ENCODE results near the gene DIP2A.

The DIP2A gene

DNA sequence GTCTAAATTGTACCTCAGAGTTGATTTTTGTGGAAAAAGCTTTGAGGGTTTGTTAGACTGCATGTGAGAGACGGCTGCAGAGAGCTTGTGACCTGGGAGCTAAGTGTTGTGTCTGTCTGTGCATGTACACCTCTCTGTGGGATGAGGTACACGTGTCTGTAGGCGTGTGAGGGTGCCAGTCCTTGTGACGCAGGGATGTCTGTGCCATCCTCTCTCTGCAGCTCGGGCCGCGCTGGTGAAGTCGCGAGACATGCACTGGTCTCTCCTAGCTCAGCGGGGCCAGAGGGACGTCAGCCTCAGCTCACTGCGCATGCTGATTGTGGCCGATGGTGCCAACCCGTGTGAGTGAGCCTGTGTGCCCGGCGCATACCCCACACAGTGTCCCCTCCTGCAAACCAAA, 79.6 kb downstream of the DIP2A start:
- DNase-seq, result no peak

DNA sequence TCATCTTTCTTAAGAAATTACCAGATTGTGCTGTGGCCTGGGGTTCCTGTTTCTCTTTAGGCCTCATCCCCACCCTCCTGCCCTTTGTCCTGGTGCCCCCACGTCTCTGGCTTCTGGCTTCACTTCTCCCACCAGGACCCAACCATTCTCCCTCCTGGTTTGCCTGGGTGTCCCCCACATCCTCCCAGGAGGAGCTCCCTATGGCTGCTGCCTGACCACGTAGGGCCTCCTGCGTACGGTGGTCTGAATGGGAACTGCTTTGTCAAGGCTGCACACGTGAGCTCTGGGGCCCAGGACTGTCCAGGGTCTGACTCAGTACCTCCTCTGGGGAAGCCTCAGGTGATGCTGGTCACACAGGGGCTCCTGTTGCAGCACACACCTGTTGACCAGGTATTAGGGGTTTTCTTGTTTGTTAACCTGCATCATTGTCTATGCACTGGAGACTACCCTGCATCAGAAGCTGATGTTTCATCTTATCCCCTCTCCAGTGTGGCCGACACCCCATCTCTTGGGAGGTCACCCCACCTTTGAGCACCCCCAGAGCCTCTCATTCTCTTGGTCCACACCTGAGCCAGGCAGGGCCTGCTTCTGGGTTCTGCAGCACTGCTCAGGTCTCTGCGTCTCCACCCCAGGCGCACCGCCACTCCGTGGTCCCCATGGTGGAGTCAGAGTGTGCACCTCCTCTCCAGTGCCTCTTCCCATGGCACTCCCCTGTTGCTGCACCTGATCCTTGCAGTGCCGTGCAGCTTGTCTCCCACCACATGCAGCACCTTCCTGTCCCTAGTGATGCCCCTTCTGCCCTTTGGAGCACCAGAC, 80.4 kb downstream of the DIP2A start:
- no peak for DNase-seq

DNA sequence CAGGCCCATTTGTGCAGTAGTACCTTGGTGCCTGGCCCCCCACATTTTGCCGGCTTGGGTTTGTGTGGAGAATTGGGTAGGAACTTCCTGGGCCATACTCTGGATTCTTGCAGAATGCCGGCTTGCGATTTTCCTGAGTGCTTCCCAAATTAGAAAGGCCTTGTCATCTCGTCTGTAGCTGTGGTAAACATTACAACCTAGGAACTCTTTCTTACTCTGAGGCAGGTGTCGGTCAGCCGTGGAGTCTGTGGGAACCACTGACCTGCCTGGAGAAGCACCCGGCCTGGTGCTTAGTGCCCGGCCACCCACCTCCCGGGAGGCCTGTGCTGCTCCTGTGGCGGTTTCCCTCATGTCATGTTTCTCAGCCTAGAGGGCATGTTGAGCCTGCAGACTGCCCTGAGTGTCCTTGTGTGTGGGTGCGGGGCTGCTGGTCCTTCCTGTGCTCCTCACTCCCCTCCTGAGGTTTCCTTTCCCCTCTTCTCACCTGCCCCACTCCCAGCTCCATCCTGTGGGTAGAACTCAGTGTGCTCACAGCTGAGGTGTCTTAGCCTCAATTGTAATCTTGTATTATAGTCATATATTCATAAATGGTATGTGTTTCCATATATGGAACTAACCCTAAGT, 81.5 kb downstream of the DIP2A start:
- no peak for DNase-seq

DNA sequence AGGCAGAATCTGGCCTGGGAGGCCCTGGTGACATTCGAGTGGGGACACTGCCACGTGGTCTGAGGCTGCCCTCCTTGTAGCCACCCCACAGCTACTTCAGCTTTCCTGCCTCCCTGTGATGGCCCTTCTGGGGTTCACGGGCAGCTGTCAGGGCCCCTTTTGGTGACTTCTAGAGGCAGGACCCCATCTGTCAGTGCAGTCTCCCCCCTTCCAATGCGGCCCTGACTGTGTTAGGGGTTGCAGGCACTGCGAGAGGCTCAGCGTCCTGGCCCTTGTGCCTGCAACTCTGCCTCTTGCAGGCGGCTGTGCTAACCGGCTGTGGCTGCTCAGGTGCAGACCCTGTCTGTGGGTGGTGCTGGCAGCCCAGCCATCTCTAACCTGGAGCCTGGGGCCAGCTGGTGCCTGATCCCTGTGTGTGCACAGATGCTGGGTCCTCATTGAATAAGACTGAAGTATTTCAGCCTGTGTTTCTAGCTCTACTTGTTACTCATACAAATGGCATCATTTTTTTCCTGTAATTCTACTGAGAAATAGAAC, 84.0 kb downstream of the DIP2A start:
- no peak for DNase-seq

DNA sequence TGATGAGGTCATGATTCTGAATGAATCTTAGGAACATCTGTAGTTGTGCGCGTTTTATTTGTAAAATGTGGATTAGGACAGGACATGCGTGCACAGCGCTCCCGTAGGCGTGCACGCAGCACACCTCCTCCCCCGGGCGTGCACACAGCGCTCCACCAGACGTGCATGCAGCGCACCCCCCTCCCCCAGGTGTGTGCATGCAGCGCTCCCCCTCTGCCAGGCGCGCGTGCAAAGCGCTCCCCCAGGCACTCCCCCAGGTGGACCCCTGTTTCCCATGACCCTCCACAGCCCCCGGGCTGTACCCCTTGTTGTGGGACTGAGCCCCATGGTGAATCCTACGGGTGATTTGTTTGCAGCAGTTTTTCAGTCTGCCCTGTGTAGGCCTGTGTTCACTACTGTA, 84.6 kb downstream of the DIP2A start:
- no peak for DNase-seq

DNA sequence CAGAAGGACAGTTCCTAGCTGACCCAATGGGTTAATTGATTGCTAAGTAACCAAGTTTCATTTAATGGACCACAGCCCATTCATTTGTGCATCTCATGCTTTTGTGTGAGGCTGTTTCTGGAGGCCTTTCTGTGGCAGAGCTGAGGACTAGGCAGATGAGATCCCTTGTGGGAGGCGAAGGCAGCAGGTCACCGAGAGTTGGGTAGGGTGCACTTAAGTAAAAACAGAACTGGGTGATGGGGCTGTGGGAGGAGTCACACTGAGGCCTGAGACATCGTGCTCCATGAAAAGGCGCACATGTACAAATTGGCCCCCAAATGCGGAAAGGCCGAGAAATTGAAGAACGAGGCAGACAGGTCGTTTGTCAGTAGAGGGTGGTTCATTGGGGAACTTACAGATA, 85.3 kb downstream of the DIP2A start:
- DNase-seq, result no peak

DNA sequence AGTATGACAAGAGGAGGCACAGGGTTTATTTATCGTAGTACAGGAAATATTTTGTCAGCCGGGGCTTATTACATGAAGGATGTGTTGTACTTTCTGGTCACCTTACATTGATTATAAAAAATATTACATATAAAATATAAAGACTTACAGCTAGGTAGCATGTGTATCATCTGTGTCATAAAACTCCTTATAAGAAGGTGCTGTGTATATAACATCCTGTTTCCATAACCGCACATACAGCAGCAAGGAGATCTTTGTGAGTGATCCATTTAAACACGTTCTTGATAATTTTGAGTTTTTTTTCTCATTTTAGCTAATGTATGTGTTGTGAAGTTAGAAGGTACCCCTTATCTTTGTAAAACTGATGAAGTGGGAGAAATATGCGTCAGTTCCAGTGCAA, 86.1 kb downstream of the DIP2A start:
- DNase-seq, result no peak

DNA sequence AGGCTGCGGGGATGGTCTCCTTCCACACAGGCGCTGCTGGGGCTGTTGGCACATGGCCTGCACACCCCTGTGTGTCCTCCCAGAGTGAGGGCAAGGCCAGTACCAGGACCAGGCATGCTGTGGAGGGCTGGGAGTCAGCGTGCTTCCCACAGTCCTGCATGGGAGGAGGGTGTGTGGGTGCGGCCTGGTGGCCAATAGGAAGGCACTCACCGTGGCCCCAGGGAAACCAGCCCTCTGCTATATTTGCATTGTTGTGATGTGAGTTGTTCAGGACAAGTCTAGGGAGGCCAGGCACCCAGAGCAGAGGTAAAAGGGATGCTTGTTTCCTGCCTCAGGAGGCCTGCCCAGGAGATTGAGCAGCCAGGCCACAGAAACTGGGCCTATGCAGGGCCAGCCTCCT, 86.7 kb downstream of the DIP2A start:
- no peak for DNase-seq

DNA sequence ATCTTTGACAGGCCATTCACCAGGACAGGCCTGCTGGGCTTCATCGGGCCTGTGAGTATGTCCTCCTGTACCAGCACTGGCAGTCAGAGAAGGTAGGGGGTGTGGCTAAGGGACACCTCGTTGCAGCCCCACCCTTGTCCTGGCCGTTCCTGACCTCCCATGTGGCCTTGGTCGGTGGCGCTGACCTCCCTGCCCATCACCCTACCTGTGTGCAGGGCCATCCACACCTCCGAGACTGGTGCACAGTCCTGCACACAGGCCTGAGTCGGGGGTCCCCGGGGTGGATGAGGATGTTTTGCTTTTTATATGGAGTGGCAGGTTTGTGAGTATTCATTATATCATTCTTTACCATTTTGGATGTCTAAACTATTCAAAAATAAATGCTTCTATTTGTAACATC, 87.2 kb downstream of the DIP2A start:
- no peak for DNase-seq

DNA sequence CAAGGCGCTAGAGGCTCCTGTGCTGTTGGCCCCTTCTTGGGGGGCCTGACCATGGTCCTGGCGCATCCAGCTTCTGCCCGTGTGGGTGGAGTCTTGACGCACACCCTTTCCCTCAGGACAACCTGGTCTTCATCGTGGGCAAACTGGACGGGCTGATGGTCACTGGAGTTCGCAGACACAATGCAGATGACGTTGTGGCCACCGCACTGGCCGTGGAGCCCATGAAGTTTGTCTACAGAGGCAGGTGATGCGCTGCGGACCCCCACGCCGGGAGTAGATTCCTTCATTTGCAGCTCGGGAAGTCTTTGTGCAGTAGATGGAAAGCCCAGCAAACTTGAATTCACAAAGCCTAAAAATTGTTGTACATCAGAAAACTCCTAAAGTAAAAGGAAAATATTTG, 88.1 kb downstream of the DIP2A start:
- DNase-seq, result no peak

DNA sequence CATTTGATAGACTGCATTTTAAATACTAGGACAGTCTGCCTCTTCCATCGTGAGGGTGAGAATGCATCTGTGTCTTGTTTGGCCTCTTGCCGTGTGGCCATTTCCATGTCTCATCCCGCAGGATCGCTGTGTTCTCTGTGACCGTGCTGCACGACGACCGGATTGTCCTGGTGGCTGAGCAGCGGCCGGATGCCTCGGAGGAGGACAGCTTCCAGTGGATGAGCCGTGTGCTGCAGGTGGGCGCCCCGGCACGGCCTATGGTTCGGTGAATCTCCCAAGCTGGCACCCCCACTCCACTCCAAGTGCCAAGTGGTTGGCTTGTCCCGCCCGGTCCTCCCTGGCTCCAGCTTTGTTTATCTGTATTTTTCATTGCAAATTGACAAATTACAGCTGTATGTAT, 91.0 kb downstream of the DIP2A start:
- no peak for DNase-seq

DNA sequence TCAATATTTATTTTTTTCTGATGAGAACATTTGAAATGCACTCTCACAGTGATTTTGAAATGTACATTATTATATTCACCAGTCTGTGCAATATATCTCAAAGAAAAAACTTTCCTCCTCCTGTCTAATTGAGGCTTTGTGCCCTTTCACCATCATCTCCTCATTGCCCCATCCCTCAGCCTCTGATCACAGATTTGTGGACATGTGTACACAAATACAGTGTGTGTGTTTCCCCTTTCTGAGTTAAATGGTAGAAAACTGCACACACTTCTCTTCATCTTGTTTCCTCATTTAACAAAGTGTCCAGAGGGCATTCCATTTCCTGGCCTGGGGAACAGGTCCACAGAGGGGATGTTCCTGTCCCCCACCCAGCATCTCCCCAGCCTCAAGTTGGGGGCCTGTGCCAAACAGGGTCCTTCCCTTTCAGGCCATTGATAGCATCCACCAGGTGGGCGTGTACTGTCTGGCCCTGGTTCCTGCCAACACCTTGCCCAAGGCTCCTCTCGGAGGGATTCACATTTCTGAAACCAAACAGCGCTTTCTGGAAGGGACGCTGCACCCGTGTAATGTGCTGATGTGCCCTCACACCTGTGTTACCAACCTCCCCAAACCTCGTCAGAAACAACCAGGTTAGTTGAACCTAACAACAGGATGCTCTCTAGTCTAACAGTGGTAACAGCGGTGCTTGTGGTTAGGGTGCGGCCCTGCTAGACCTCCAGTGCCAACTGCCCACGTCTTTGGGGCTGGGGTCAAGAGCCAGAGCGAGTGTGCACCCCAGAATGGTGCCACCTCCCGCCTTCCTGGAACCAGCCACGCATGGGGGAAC, 91.6 kb downstream of the DIP2A start:
- no peak for DNase-seq

DNA sequence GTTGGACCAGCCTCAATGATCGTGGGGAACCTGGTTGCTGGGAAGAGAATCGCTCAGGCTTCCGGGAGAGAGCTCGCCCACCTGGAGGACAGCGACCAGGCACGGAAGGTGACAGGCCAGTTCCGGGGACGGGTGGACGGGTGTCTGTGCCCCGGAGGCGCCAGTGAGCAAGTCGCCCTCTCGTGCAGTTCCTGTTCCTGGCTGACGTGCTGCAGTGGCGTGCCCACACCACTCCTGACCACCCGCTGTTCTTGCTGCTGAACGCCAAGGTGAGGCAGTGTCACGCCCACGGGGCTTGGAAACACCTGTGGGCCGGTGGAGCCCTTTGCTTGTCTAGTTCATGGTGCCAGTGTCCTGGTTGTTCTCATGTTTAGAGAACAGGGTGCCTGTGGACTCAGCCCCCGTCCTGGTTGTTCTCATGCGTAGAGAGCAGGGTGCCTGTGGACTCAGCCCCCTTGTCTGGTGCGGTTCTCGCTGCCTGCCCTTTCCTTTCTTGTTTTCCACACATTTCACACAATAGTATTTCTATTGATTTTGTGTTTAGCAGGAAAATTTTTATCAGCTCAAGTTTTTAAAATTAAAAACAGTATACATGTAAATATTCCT, 93.0 kb downstream of the DIP2A start:
- DNase-seq, result no peak

DNA sequence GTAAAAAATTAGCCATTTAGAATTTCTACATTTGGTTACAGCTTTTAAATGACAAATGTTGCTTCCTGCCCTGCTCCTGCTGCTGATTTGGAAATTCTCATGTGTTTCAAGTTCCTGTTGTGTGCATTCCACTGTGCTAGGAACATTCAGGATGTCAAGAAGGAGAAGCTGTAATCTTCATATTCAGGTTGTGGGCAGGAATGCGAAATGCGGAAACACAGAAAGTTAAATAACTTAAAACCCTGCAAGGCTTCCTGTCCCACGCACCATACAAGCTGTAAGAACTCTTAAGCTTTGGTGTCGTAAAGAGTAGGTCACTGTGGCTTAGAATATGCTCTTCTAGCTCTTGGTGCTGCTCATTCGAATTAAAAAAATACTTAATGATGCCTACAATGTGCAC, 93.6 kb downstream of the DIP2A start:
- DNase-seq, result peak; percentile 90

DNA sequence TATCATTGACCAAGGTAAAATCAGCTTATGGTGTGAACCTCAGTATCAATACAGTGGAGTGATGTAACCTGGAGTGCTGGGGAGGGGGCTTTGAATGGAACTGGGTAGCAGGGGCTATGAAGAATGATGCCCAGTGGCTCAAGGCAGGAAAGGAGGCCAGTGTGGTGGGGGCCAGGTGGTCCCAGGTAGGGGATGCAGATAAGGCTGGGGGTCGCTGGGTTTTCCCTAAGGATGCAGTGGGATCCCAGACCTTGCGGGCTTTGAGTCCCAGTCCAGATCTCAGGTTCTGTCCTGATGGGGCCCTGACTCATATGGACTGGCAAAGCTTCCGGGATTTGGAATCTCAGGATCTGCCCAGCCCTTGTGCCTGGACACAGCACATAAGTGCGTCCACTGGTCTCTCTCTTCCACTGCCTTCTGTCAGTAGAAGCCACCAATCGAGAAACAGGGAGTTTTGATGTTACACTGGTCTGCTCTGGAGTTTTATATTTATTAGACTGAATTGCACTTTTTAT, 94.2 kb downstream of the DIP2A start:
- no peak for DNase-seq

DNA sequence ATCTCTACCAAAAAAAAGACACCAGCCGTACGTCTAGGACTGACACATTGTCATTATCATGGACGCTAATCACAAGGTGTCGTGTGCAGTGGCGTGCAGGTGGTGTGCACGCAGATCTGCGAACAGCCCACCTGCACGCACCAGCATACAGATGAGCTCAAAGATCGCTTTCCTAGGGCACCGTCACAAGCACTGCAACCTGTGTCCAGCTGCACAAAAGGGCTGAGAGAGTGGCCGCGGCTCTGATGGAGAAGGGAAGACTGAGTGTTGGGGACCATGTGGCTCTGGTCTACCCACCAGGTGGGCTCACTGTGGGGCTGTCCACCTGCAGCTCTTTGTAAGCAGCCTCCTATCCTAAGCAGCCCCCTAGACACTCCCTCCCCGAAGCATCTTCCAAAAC, 95.3 kb downstream of the DIP2A start:
- DNase-seq, result no peak

DNA sequence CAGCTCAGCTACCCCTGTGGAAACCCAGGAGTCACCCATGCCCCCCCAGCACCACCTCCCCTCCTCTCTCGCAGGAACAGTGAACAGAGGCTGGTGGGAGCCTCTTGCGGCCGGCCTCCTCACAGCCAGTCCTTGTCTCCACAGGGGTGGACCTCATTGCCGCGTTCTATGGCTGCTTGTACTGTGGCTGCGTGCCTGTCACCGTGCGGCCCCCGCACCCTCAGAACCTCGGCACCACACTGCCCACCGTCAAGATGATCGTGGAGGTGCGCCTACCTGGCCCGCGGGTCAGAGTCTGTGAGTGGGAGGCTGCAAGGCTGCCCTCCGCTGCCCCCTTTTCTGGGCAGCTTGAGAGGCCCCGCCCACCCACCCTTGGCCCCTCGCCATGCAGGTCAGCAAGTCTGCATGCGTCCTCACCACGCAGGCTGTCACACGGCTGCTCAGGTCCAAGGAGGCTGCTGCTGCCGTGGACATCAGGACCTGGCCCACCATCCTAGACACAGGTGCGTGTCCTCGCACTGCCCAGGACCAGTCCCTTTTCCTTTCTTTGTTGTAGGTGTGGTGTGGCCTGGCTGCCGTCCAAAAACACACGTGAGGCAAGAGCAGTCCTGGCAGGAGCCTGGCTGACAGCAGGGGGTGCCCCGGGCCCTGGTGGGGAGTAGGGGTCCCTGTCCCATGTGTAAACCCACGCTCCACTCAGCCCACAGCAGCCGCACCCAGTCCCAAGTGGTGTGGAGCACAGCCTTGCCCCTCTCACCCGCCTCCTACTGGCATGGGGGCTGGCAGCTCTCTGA, 95.9 kb downstream of the DIP2A start:
- DNase-seq, result no peak

DNA sequence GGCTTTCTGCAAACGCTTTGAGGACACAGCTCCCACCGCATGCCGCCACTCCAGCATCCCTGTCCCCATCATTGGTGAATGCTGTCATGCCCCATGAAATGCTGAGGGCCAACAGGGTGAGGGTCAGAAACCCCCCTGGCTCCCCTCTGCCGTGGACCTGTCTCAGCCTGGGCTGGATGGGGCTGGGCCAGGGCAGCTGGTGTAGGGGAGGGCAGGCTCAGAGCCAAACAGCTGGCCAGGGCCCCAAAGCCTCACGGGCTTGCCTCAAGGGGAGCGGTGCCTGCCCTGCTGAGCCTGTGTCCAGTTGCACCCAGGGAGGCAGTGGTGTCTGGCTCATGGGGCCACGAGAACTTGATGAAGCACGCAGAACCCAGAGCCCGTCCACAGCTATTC, 96.5 kb downstream of the DIP2A start:
- DNase-seq, result no peak

DNA sequence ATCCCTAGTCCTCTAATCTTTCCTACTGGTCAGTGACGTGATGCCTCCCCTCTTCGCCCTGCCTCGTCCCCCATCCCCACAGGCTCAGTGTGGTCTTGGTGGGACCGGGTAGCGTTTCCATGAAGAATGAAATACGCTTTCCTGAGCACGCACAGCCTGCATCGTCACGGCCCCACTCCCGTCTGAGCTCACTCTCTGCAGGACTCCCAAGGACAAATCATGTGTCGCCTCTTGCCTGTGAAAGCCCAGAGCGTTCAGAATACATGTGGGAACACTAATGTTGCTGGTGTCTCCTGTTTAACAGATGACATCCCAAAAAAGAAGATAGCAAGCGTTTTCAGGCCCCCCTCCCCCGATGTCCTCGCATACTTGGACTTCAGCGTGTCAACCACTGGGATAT, 97.0 kb downstream of the DIP2A start:
- DNase-seq, result no peak

DNA sequence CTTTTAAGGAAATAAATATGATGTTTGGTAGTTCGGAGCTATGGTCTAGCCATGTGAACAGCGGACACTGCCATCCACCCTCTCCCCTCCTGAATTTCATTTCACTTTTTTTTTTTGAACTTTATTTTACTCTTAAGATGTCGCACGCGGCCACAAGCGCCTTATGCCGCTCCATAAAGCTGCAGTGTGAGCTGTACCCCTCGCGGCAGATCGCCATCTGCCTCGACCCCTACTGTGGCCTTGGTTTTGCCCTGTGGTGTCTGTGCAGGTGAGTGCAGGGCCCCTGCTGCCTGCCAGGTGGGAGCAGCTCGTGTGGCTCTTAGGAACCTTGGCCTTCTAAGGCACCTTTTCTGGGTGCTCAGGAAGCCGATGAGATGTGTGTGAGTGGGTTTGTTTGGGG, 98.1 kb downstream of the DIP2A start:
- DNase-seq, result no peak

DNA sequence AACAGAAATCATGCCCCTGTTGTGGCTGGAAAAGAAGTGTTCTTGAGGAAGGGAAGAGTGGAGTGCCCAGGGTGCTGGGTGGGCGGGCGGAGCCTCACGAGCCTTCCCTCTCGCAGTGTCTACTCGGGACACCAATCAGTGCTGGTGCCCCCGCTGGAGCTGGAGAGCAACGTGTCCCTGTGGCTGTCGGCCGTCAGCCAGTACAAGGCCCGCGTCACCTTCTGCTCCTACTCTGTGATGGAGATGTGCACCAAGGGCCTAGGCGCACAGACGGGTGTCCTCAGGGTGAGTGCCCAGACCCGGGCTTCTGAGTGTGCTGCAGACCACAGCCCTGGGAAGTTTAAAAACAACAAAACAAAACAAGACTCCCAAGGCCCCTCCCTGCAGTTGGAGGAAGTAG, 98.8 kb downstream of the DIP2A start:
- no peak for DNase-seq

DNA sequence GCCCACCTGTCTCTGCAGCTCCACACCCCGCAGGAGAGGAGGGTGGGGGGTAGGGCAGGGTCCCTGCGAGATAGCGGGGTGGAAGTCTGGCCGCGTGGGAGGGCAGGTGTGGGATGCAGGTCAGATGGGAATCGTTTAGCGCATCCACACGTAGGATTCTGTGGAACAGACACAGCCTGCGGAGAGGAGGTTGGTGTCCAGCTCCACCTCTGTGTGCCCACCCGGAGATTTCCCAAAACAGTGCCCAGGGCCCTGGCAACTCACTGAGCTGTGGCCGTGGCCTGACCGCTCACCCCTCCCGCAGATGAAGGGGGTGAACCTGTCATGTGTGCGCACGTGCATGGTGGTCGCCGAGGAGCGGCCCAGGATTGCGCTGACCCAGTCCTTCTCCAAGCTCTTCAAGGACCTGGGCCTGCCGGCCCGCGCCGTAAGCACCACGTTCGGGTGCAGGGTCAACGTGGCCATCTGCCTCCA, 99.3 kb downstream of the DIP2A start:
- DNase-seq, result no peak

Measured in GF-D8 (cell line).